Measurements from ENCODE around the gene GPC5. TPM values are rescaled to one million over a fixed set of nuclear protein-coding genes. Genes with fewer than 3 reads are reported as not detected.

GPC5 gene
- total RNA-seq, 1 experiment from 2014 or later, result 0.15 TPM

GRCh38 chr13:92804926-92805325, 1406.5 kb downstream of the GPC5 start:
- H3K9me3 Mint-ChIP-seq, result no peaks in the 10 kb centered on the region
- H2AFZ ChIP-seq (ENCODE audit: low read length), result no peak overlapping the region

More at GRCh38 chr13:92804926-92805325, 1406.5 kb downstream of the GPC5 start:
- Histone ChIP-seq H4K91ac (ENCODE audit: insufficient read length, low read depth, low read length) (no peak overlapping the region), H3K56ac (ENCODE audit: insufficient read length, low read depth, low read length) (no peak overlapping the region), H2BK5ac (ENCODE audit: insufficient read length, low read length) (no peak overlapping the region), H4K5ac (ENCODE audit: insufficient read length, low read depth, low read length) (no peak overlapping the region), H2BK15ac (ENCODE audit: low read depth, low read length) (no peak overlapping the region), H2BK20ac (ENCODE audit: low read depth, low read length, poor library complexity, severe bottlenecking) (no peak overlapping the region), H3K27me3 (ENCODE audit: insufficient read depth, low read length) (no peaks in the 10 kb centered on the region), H3K27ac (ENCODE audit: insufficient read length, low read depth, low read length) (no peak overlapping the region), H2BK12ac (ENCODE audit: insufficient read length, low read depth, low read length) (no peak overlapping the region), H3K18ac (ENCODE audit: insufficient read length, low read depth, low read length) (no peak overlapping the region), H3T11ph (ENCODE audit: low read length) (no peak overlapping the region), H3K14ac (ENCODE audit: insufficient read depth, low read length) (no peak overlapping the region), H3K9me3 (ENCODE audit: control insufficient read depth, low read depth, low read length) (no peaks in the 10 kb centered on the region), H3K4me2 (ENCODE audit: insufficient read depth, insufficient read length, low read length) (no peak overlapping the region), H3K79me2 (ENCODE audit: insufficient read depth, low read length) (no peaks in the 10 kb centered on the region), H2AK5ac (ENCODE audit: insufficient read length, low read length) (no peak overlapping the region), H4K8ac (replicated peaks; ENCODE audit: insufficient read length, low read depth, low read length) (no peak overlapping the region), H3K23me2 (ENCODE audit: insufficient read length, low read depth, low read length, poor library complexity, severe bottlenecking) (no peaks in the 10 kb centered on the region), H3K4me1 (ENCODE audit: insufficient read depth, low read length) (no peaks in the 10 kb centered on the region), H3K79me1 (ENCODE audit: insufficient read depth, low read depth, low read length, poor library complexity, severe bottlenecking) (no peaks in the 10 kb centered on the region), H2BK120ac (ENCODE audit: low read depth, low read length, poor library complexity, severe bottlenecking) (no peak overlapping the region), H3K9ac (ENCODE audit: extremely low read depth, insufficient read length, low read length) (no peak overlapping the region), H3K23ac (ENCODE audit: insufficient read length, low read depth, low read length) (no peak overlapping the region), H4K20me1 (ENCODE audit: control insufficient read depth, insufficient read depth, insufficient read length) (no peaks in the 10 kb centered on the region), H3K4ac (ENCODE audit: low read depth, low read length) (no peak overlapping the region)
- Mint-ChIP-seq H3K4me3 (no peak overlapping the region), H3K36me3 (ENCODE audit: insufficient read depth in 1 of 3, low read depth in 3 of 3) (no peaks in the 10 kb centered on the region), H3K4me1 (no peaks in the 10 kb centered on the region), H3K27me3 (ENCODE audit: low read depth) (no peaks in the 10 kb centered on the region), H3K27ac (no peak overlapping the region)
- TF ChIP-seq CTCF (conservative IDR thresholded peaks at IDR 0.05), result no peak
- no CpG with 5 or more reads among the region's 2 CpGs for WGBS (ENCODE audit: extremely low coverage, insufficient read length, low lambda C conversion rate)
- no peak for DNase-seq

All from H9 (cell line).